ENCODE results near the gene RARB. TPM values are rescaled to one million over a fixed set of nuclear protein-coding genes. Genes with fewer than 3 reads are reported as not detected.

RARB gene
- total RNA-seq: 1 to 10 TPM; 1.3 to 5.5 TPM

DNA sequence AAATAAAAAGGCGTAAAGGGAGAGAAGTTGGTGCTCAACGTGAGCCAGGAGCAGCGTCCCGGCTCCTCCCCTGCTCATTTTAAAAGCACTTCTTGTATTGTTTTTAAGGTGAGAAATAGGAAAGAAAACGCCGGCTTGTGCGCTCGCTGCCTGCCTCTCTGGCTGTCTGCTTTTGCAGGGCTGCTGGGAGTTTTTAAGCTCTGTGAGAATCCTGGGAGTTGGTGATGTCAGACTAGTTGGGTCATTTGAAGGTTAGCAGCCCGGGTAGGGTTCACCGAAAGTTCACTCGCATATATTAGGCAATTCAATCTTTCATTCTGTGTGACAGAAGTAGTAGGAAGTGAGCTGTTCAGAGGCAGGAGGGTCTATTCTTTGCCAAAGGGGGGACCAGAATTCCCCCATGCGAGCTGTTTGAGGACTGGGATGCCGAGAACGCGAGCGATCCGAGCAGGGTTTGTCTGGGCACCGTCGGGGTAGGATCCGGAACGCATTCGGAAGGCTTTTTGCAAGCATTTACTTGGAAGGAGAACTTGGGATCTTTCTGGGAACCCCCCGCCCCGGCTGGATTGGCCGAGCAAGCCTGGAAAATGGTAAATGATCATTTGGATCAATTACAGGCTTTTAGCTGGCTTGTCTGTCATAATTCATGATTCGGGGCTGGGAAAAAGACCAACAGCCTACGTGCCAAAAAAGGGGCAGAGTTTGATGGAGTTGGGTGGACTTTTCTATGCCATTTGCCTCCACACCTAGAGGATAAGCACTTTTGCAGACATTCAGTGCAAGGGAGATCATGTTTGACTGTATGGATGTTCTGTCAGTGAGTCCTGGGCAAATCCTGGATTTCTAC is at the start of gene RARB:
TSS of gene RARB (plus strand) at position 322 of the 847 bp plus-strand sequence. CDS start at position 791, 469 bp downstream.

Small RNAs within 50 kb of the gene (small RNA-seq; reads per million reads assigned to genes)
- gene RF01161: 0 reads per million in 2 donors
- 0 reads per million in 2 donors for gene RF02271

Other genes with a start within 250 kb of the RARB start
- 10 to 100 TPM; 53.0 to 56.3 TPM for gene TOP2B, start 236.6 kb downstream of the RARB start, total RNA-seq

All from melanocyte of skin (primary cell).